MCF 10A (cell line): ENCODE results near the gene SLC49A3. TPM values are rescaled to one million over a fixed set of nuclear protein-coding genes. Genes with fewer than 3 reads are reported as not detected.

ENCODE experiments used
- BruUV-seq: library from RNA; stranded (reverse); fragments of 400-500 nt; replicated peaks from 2 replicates; lab custom pipeline; 2021; lab: Mats Ljungman, UMichigan
- CTCF ChIA-PET: fragments of 300-600 bp; sonication (Branson Sonifier 250); formaldehyde crosslinking; extraction: SDS; loops from one replicate; lab custom pipeline; 2021; ENCODE audit warnings: antibody characterized with exemption, inconsistent platforms; lab: Yijun Ruan, JAX
- POLR2A ChIA-PET: fragments of 300-600, 350-650 bp; sonication (Branson Sonifier 250); formaldehyde crosslinking; extraction: SDS; loops from one replicate; lab custom pipeline; 2020; ENCODE audit warnings: antibody characterized with exemption, inconsistent platforms; lab: Yijun Ruan, JAX
- DNase-seq: peaks from one replicate; pipeline ENCODE4 v3.0.0-alpha.2; 2018; ENCODE audit not compliant: unreplicated experiment
- H3K27ac Mint-ChIP-seq: one replicate; pipeline ENCODE4 v1.8.0; 2022; ENCODE audit warnings: mild to moderate bottlenecking, low read depth, mixed read lengths; ENCODE audit not compliant: unreplicated experiment
- H3K27me3 Mint-ChIP-seq: one replicate; pipeline ENCODE4 v1.8.0; 2022; ENCODE audit warnings: mixed read lengths; ENCODE audit not compliant: insufficient read depth, unreplicated experiment
- H3K36me3 Mint-ChIP-seq: one replicate; pipeline ENCODE4 v1.8.0; 2022; ENCODE audit warnings: mild to moderate bottlenecking, moderate library complexity, mixed read lengths; ENCODE audit not compliant: insufficient read depth, unreplicated experiment
- H3K4me1 Mint-ChIP-seq: one replicate; pipeline ENCODE4 v1.8.0; 2022; ENCODE audit warnings: mixed read lengths; ENCODE audit not compliant: insufficient read depth, unreplicated experiment
- H3K4me3 Mint-ChIP-seq: one replicate; pipeline ENCODE4 v1.8.0; 2022; ENCODE audit warnings: mild to moderate bottlenecking, moderate library complexity, mixed read lengths; ENCODE audit not compliant: unreplicated experiment
- H3K9me3 Mint-ChIP-seq: one replicate; pipeline ENCODE4 v1.8.0; 2022; ENCODE audit warnings: mixed read lengths; ENCODE audit not compliant: unreplicated experiment
- CTCF ChIP-seq: fragments of 200-600 bp; IDR thresholded peaks from one replicate; pipeline ENCODE4 v1.8.0; 2022; ENCODE audit warnings: antibody characterized with exemption, mild to moderate bottlenecking; ENCODE audit not compliant: unreplicated experiment
- intact Hi-C: fragments of 100-400 bp; cut with micrococcal nuclease; formaldehyde crosslinking; loops from 2 replicates; pipeline ENCODE4 v1.14.1; 2022
- total RNA-seq: library from RNA; stranded (reverse); gene quantifications from 2 replicates; pipeline ENCODE4 v1.2.3, GENCODE V29; 2022

Gene SLC49A3
- total RNA-seq, 1 experiment from 2014 or later = not detected

DNA sequence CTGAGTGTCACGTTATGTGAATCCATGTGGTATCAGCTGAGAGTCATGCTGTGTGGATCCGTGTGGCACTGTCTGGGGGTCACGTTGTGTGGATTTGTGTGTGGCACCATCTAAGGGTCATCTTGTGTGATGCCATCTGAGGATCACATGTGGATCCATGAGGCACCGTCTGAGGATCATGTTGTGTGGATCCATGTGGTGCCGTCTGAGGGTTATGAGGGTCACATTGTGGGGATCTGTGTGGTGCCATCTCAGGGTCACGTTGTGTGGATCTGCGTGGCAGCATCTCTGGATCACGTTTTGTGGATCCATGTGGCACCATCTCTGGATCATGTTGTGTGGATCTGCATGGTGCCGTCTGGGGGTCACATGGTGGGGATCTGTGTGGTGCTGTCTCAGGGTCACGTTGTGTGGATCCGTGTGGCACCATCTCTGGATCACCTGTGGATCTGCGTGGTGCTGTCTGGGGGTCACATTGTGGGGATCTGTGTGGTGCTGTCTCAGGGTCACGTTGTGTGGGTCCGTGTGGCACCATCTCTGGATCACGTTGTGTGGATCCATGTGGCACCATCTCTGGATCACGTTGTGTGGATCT, 56.7 kb downstream of the SLC49A3 start:
- TF ChIP-seq CTCF = no peak
- DNase-seq = no peak
- H3K27ac Mint-ChIP-seq = no peak overlapping the region
- POLR2A ChIA-PET = no interaction called here
- BruUV-seq = no TSS peak
- H3K4me1 Mint-ChIP-seq = no peaks in the 10 kb centered on the region
- H3K9me3 Mint-ChIP-seq = no peaks in the 10 kb centered on the region
- intact Hi-C loops = no loop called here
- peaks cover 44% of the 10 kb centered on the region for H3K27me3 Mint-ChIP-seq
- H3K36me3 Mint-ChIP-seq = no peaks in the 10 kb centered on the region
- CTCF ChIA-PET = no interaction called here
- no peak overlapping the region for H3K4me3 Mint-ChIP-seq

Other genes starting within 250 kb of the SLC49A3 start
- gene ZNF721, start 190.0 kb downstream of the SLC49A3 start, total RNA-seq = 37.8 and 41.2 TPM in 2 replicates
- 74.5 and 85.7 TPM in 2 replicates for gene PIGG, start 189.9 kb downstream of the SLC49A3 start, total RNA-seq
- not detected in 2 replicates for gene TMEM271, start 112.9 kb downstream of the SLC49A3 start, total RNA-seq
- gene PDE6B, start 63.6 kb downstream of the SLC49A3 start, total RNA-seq = not detected in 2 replicates
- 355 and 389 TPM in 2 replicates for gene ATP5ME, start 14.9 kb downstream of the SLC49A3 start, total RNA-seq
- gene MYL5, start 14.6 kb downstream of the SLC49A3 start, total RNA-seq = 30.6 and 32.9 TPM in 2 replicates
- 26.5 and 33.5 TPM in 2 replicates for gene PCGF3, start 16.7 kb upstream of the SLC49A3 start, total RNA-seq
- 2.7 and 3.5 TPM in 2 replicates for gene CPLX1, start 137.0 kb upstream of the SLC49A3 start, total RNA-seq
- 70.4 and 72.9 TPM in 2 replicates for gene GAK, start 243.2 kb upstream of the SLC49A3 start, total RNA-seq
- 22.5 and 28.9 TPM in 2 replicates for gene TMEM175, start 243.3 kb upstream of the SLC49A3 start, total RNA-seq